Activated T-cell treated with anti-CD3 and anti-CD28 coated beads for 24 hours (primary cell): ENCODE data around the gene SRGAP3.

ENCODE experiments used
- DNase-seq: peaks from one replicate; pipeline ENCODE4 v3.0.0-alpha.2; 2020; ENCODE audit warnings: low read depth

Gene SRGAP3

GRCh38 chr3:9170851-9171160 is 78.6 kb downstream of the SRGAP3 start:
- no peak for DNase-seq

GRCh38 chr3:9169956-9170850 is 79.2 kb downstream of the SRGAP3 start:
- DNase-seq: no peak

GRCh38 chr3:9169326-9169725 is 80.1 kb downstream of the SRGAP3 start:
- no peak for DNase-seq

GRCh38 chr3:9168241-9168741 is 81.2 kb downstream of the SRGAP3 start:
- DNase-seq: peak; percentile 58

GRCh38 chr3:9167222-9167621 is 82.2 kb downstream of the SRGAP3 start:
- DNase-seq: no peak

- DNase-seq: no peak
These were observed 84.0 kb downstream of the SRGAP3 start for GRCh38 chr3:9165421-9165820.

- DNase-seq: no peak
These were observed 86.2 kb downstream of the SRGAP3 start for GRCh38 chr3:9163289-9163688.

GRCh38 chr3:9161811-9162210 is 87.6 kb downstream of the SRGAP3 start:
- no peak for DNase-seq

GRCh38 chr3:9161298-9161697 is 88.1 kb downstream of the SRGAP3 start:
- no peak for DNase-seq

- no peak for DNase-seq
These were observed 90.4 kb downstream of the SRGAP3 start for GRCh38 chr3:9158865-9159630.

- DNase-seq: no peak
These were observed 91.6 kb downstream of the SRGAP3 start for GRCh38 chr3:9157651-9158362.

- no peak for DNase-seq
These were observed 92.8 kb downstream of the SRGAP3 start for GRCh38 chr3:9156604-9157003.

- no peak for DNase-seq
These were observed 94.4 kb downstream of the SRGAP3 start for GRCh38 chr3:9155028-9155427.

- DNase-seq: no peak
These were observed 95.4 kb downstream of the SRGAP3 start for GRCh38 chr3:9153904-9154619.

- DNase-seq: no peak
These were observed 98.2 kb downstream of the SRGAP3 start for GRCh38 chr3:9151240-9151639.

- DNase-seq: no peak
These were observed 99.9 kb downstream of the SRGAP3 start for GRCh38 chr3:9149566-9149965.

- no peak for DNase-seq
These were observed 101.6 kb downstream of the SRGAP3 start for GRCh38 chr3:9147896-9148266.

- no peak for DNase-seq
These were observed 102.1 kb downstream of the SRGAP3 start for GRCh38 chr3:9147215-9147895.

- no peak for DNase-seq
These were observed 102.9 kb downstream of the SRGAP3 start for GRCh38 chr3:9146367-9147071.

GRCh38 chr3:9143184-9143583 is 106.3 kb downstream of the SRGAP3 start:
- no peak for DNase-seq

GRCh38 chr3:9142362-9142761 is 107.1 kb downstream of the SRGAP3 start:
- DNase-seq: no peak
